PC-9 (cell line): Measurements from ENCODE around the gene NVL.

Experiments used
- CTCF ChIP-seq: fragments of 200-600 bp; sonication (generic); conservative IDR thresholded peaks from 2 replicates; pipeline ENCODE4 v1.6.1; 2017; ENCODE audit warnings: mixed run types, antibody characterized with exemption, mild to moderate bottlenecking, moderate library complexity
- EZH2 ChIP-seq: fragments of 200-600 bp; sonication (generic); IDR thresholded peaks from 2 replicates; pipeline ENCODE4 v1.8.0; 2017; ENCODE audit warnings: antibody characterized with exemption, low read depth

- TF ChIP-seq CTCF = no peak
- no peak for TF ChIP-seq EZH2
Observed at GRCh38 chr1:224377676-224378006, 47.7 kb upstream of the NVL start.
